HepG2 (cell line): ENCODE results near the gene DCUN1D4.

Source experiments
- CREB1 ChIP-seq, 2 experiments: fragments of 450-650 bp in 1 of 2; IDR thresholded peaks; 2 replicates each; pipeline ENCODE4 v1.6.1; 2016 to 2017; ENCODE audit warnings: control low read depth in 1 of 2, mild to moderate bottlenecking in 1 of 2, missing compliant biosample characterization in 1 of 2, missing genetic modification characterization in 1 of 2
- REST ChIP-seq, 2 experiments: IDR thresholded peaks; 2 replicates each; pipeline ENCODE4 v1.6.1; 2011 to 2012; ENCODE audit warnings: low read length in 2 of 2, borderline replicate concordance in 1 of 2, low read depth in 1 of 2, mild to moderate bottlenecking in 1 of 2, moderate library complexity in 1 of 2
- TF ChIP-seq, protein P1 (sequence below): sonication (generic); formaldehyde crosslinking; IDR thresholded peaks from 2 replicates; pipeline ENCODE4 v1.5.0; 2020; ENCODE audit warnings: missing genetic modification reagents

DNA sequence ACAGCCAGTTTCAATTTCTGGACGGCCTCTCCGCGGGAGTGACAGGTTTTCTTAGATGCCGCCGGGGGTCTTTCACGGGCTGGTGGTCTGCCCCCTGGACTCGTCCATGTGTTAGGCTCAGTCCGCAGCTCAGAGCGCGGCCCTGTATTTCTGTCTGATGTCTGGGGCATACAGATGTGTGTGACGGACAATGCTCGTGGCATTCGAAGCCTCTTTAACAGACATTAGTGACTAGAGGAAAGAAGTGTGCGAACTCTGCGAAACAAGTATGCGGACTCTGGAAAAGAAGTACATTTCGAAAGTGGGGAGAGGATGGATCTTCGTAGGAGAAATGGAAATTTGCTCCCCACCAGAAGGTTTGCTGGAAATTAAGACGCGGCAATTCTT, 793 bp upstream of the DCUN1D4 start:
- TF ChIP-seq REST (IDR thresholded peaks at IDR 0.05; ENCODE audit: borderline replicate concordance in 1 of 2, low read depth in 1 of 2, low read length in 2 of 2) (no peak), CREB1 (IDR thresholded peaks at IDR 0.05) (no peak), CREB1 (CRISPR knock-in tag; IDR thresholded peaks at IDR 0.05) (no peak)
- TF ChIP-seq, protein P1, sequence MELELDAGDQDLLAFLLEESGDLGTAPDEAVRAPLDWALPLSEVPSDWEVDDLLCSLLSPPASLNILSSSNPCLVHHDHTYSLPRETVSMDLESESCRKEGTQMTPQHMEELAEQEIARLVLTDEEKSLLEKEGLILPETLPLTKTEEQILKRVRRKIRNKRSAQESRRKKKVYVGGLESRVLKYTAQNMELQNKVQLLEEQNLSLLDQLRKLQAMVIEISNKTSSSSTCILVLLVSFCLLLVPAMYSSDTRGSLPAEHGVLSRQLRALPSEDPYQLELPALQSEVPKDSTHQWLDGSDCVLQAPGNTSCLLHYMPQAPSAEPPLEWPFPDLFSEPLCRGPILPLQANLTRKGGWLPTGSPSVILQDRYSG (CRISPR knock-in tag), result no peak
